Skin of body (tissue), 2 donors: ENCODE data around the gene ZBTB7C. TPM values are rescaled to one million over a fixed set of nuclear protein-coding genes. Genes with fewer than 3 reads are reported as not detected.

Source experiments
- DNase-seq: peaks from one replicate; lab custom pipeline; 2025; lab: John Stamatoyannopoulos, UW
- total RNA-seq: library from RNA; depleted of rRNA; stranded (reverse); fragments of >200 nt; gene quantifications from one replicate; pipeline ENCODE4 v1.2.3, GENCODE V29; 2014

Gene ZBTB7C
- total RNA-seq, 1 donor from 2014 or later = 6.3 TPM

GRCh38 chr18:48326901-48327675 is 82.1 kb downstream of the ZBTB7C start:
- DNase-seq = no peak

- DNase-seq = no peak
Observed at GRCh38 chr18:48325115-48325665, 84.0 kb downstream of the ZBTB7C start.

GRCh38 chr18:48324651-48325050 is 84.5 kb downstream of the ZBTB7C start:
- DNase-seq = no peak

- no peak for DNase-seq
Observed at GRCh38 chr18:48323151-48323550, 86.0 kb downstream of the ZBTB7C start.

GRCh38 chr18:48321536-48321935 is 87.6 kb downstream of the ZBTB7C start:
- no peak for DNase-seq

GRCh38 chr18:48321121-48321520 is 88.1 kb downstream of the ZBTB7C start:
- DNase-seq = no peak

- DNase-seq = no peak
Observed at GRCh38 chr18:48320639-48320945, 88.6 kb downstream of the ZBTB7C start.

- DNase-seq = no peak
Observed at GRCh38 chr18:48319801-48320638, 89.2 kb downstream of the ZBTB7C start.

- DNase-seq = no peak
Observed at GRCh38 chr18:48318436-48318835, 90.7 kb downstream of the ZBTB7C start.

- no peak for DNase-seq
Observed at GRCh38 chr18:48317781-48318381, 91.3 kb downstream of the ZBTB7C start.

GRCh38 chr18:48316177-48316576 is 93.0 kb downstream of the ZBTB7C start:
- DNase-seq = no peak

GRCh38 chr18:48314690-48315089 is 94.5 kb downstream of the ZBTB7C start:
- no peak for DNase-seq

GRCh38 chr18:48313792-48314191 is 95.4 kb downstream of the ZBTB7C start:
- no peak for DNase-seq

GRCh38 chr18:48312066-48312465 is 97.1 kb downstream of the ZBTB7C start:
- no peak for DNase-seq

- no peak for DNase-seq
Observed at GRCh38 chr18:48310999-48311398, 98.2 kb downstream of the ZBTB7C start.

- no peak for DNase-seq
Observed at GRCh38 chr18:48310353-48310752, 98.8 kb downstream of the ZBTB7C start.

GRCh38 chr18:48308755-48309575 is 100.2 kb downstream of the ZBTB7C start:
- no peak for DNase-seq

- no peak for DNase-seq
Observed at GRCh38 chr18:48308027-48308635, 101.1 kb downstream of the ZBTB7C start.

GRCh38 chr18:48306838-48307237 is 102.3 kb downstream of the ZBTB7C start:
- no peak for DNase-seq

GRCh38 chr18:48304906-48305693 is 104.1 kb downstream of the ZBTB7C start:
- no peak for DNase-seq
